ENCODE data around the gene MTMR10.

MTMR10 gene

GRCh38 chr15:31017311-31017710 lies 25.9 kb upstream of the MTMR10 start:
- ChIA-PET CTCF (interaction anchor here (0.8 kb wide), 1 partner anchor 8 kb away, joined by 4 read pairs; no protein-coding TSS in a partner anchor), POLR2A (no interaction called here)
- TF ChIP-seq CTCF (IDR thresholded peaks at IDR 0.05; ENCODE audit: insufficient read depth, low read length, missing control alignments): no peak
- DNase-seq (ENCODE audit: low read depth, low spot score): no peak
- no peak overlapping the region for H3K4me3 ChIP-seq (ENCODE audit: low read depth, low read length)

GRCh38 chr15:31016446-31016915 lies 25.1 kb upstream of the MTMR10 start:
- POLR2A ChIA-PET: no interaction called here
- no peak overlapping the region for H3K4me3 ChIP-seq (ENCODE audit: low read depth, low read length)
- peak; percentile 79 for DNase-seq (ENCODE audit: low read depth, low spot score)
- TF ChIP-seq CTCF (IDR thresholded peaks at IDR 0.05; ENCODE audit: insufficient read depth, low read length, missing control alignments): no peak
- CTCF ChIA-PET: interaction anchor here (0.7 to 1.7 kb wide), 3 partner anchors 9 to 112 kb away, joined by 3 to 4 read pairs (median 4); no protein-coding TSS in a partner anchor

- ChIA-PET CTCF (interaction anchor here (1.4 to 4.0 kb wide), 4 partner anchors 9 to 115 kb away, joined by 3 to 14 read pairs (median 9); no protein-coding TSS in a partner anchor), POLR2A (no interaction called here)
- no peak for DNase-seq (ENCODE audit: low read depth, low spot score)
- H3K4me3 ChIP-seq (ENCODE audit: low read depth, low read length): no peak overlapping the region
- no peak for TF ChIP-seq CTCF (IDR thresholded peaks at IDR 0.05; ENCODE audit: insufficient read depth, low read length, missing control alignments)
Observed at GRCh38 chr15:31014608-31014925, 23.1 kb upstream of the MTMR10 start.

- DNase-seq (ENCODE audit: low read depth, low spot score): no peak
- CTCF ChIA-PET: interaction anchor here (1.4 to 4.0 kb wide), 4 partner anchors 10 to 115 kb away, joined by 3 to 14 read pairs (median 9); no protein-coding TSS in a partner anchor
- no peak overlapping the region for H3K4me3 ChIP-seq (ENCODE audit: low read depth, low read length)
- TF ChIP-seq CTCF (IDR thresholded peaks at IDR 0.05; ENCODE audit: insufficient read depth, low read length, missing control alignments): no peak
- POLR2A ChIA-PET: interaction anchor here (0.6 kb wide), 1 partner anchor 312 kb away, joined by 3 read pairs; no protein-coding TSS in a partner anchor
Observed at GRCh38 chr15:31013863-31014607, 22.6 kb upstream of the MTMR10 start.

GRCh38 chr15:31012455-31012854 lies 21.0 kb upstream of the MTMR10 start:
- no peak for TF ChIP-seq CTCF (IDR thresholded peaks at IDR 0.05; ENCODE audit: insufficient read depth, low read length, missing control alignments)
- POLR2A ChIA-PET: no interaction called here
- CTCF ChIA-PET: interaction anchor here (0.9 to 4.0 kb wide), 3 partner anchors 10 to 116 kb away, joined by 3 to 14 read pairs (median 3); no protein-coding TSS in a partner anchor
- no peak overlapping the region for H3K4me3 ChIP-seq (ENCODE audit: low read depth, low read length)
- DNase-seq (ENCODE audit: low read depth, low spot score): no peak

GRCh38 chr15:31010036-31010435 lies 18.6 kb upstream of the MTMR10 start:
- ChIA-PET POLR2A (no interaction called here), CTCF (no interaction called here)
- DNase-seq (ENCODE audit: low read depth, low spot score): no peak
- no peak overlapping the region for H3K4me3 ChIP-seq (ENCODE audit: low read depth, low read length)
- TF ChIP-seq CTCF (IDR thresholded peaks at IDR 0.05; ENCODE audit: insufficient read depth, low read length, missing control alignments): no peak

Measured in AG04449 (cell line).